HepG2 (cell line): ENCODE results near the gene SPN. TPM values are rescaled to one million over a fixed set of nuclear protein-coding genes. Genes with fewer than 3 reads are reported as not detected.

Experiments
- BCLAF1 ChIP-seq: fragments of 450-650 bp; IDR thresholded peaks from 2 replicates; pipeline ENCODE4 v1.6.1; 2017; ENCODE audit warnings: mild to moderate bottlenecking
- KLF11 ChIP-seq: IDR thresholded peaks from 2 replicates; pipeline ENCODE4 v1.6.1; 2016; ENCODE audit warnings: missing compliant biosample characterization
- MIXL1 ChIP-seq: IDR thresholded peaks from 2 replicates; pipeline ENCODE4 v1.6.1; 2016
- SMYD3 ChIP-seq: sonication (generic); formaldehyde crosslinking; IDR thresholded peaks from 2 replicates; pipeline ENCODE4 v1.8.1; 2023; ENCODE audit warnings: mild to moderate bottlenecking, missing genetic modification reagents
- SRY ChIP-seq: sonication (generic); formaldehyde crosslinking; IDR thresholded peaks from 2 replicates; pipeline ENCODE4 v1.8.0; 2022; ENCODE audit warnings: mild to moderate bottlenecking, missing genetic modification reagents
- ZBTB42 ChIP-seq: sonication (generic); formaldehyde crosslinking; IDR thresholded peaks from 2 replicates; pipeline ENCODE4 v1.5.0; 2020; ENCODE audit warnings: mild to moderate bottlenecking, missing genetic modification reagents
- ZMYM4 ChIP-seq: sonication (generic); formaldehyde crosslinking; IDR thresholded peaks from 2 replicates; pipeline ENCODE4 v1.8.1; 2023; ENCODE audit warnings: mild to moderate bottlenecking, missing genetic modification reagents
- ZNF10 ChIP-seq: sonication (generic); formaldehyde crosslinking; IDR thresholded peaks from 2 replicates; pipeline ENCODE4 v1.4.0; 2020; ENCODE audit warnings: mild to moderate bottlenecking, low read depth, missing genetic modification reagents, borderline replicate concordance
- ZNF280B ChIP-seq: sonication (generic); formaldehyde crosslinking; IDR thresholded peaks from 2 replicates; pipeline ENCODE4 v1.5.0; 2020; ENCODE audit warnings: missing genetic modification reagents, mild to moderate bottlenecking, borderline replicate concordance
- ZNF615 ChIP-seq: sonication (generic); formaldehyde crosslinking; IDR thresholded peaks from 2 replicates; pipeline ENCODE4 v1.5.0; 2020; ENCODE audit warnings: mild to moderate bottlenecking, missing genetic modification reagents, borderline replicate concordance
- ZNF639 ChIP-seq: conservative IDR thresholded peaks from 2 replicates; pipeline ENCODE4 v1.6.1; 2018; ENCODE audit warnings: missing genetic modification reagents
- ZNF709 ChIP-seq: sonication (generic); formaldehyde crosslinking; IDR thresholded peaks from 2 replicates; pipeline ENCODE4 v1.5.0; 2020; ENCODE audit warnings: mild to moderate bottlenecking, missing genetic modification reagents
- ZNF710 ChIP-seq: sonication (generic); formaldehyde crosslinking; IDR thresholded peaks from 2 replicates; pipeline ENCODE4 v1.5.0; 2020; ENCODE audit warnings: mild to moderate bottlenecking, missing genetic modification reagents, borderline replicate concordance
- ZSCAN31 ChIP-seq: sonication (generic); formaldehyde crosslinking; IDR thresholded peaks from 2 replicates; pipeline ENCODE4 v1.5.0; 2020; ENCODE audit warnings: low read depth, mild to moderate bottlenecking, missing genetic modification reagents
- polyA plus RNA-seq, 8 experiments: library from polyadenylated mRNA; depleted of rRNA in 3 of 8; stranded (reverse) in 7 of 8; unstranded in 1 of 8; fragments of >200 nt; fragmentation: Illumina TruSeq in 4 of 8; extraction: Trizol in 4 of 8; gene quantifications; 2 replicates each; pipeline versions ENCODE4 v1.2.1 to v1.2.3, GENCODE V29; 2011 to 2016; ENCODE audit warnings: low read depth in 4 of 8, missing spikeins in 1 of 8, mixed read lengths in 1 of 8; ENCODE audit not compliant: insufficient read depth in 1 of 8
- total RNA-seq, 5 experiments: library from RNA; depleted of rRNA; stranded (reverse); fragments of >200 nt; fragmentation: Illumina TruSeq; extraction: Trizol; gene quantifications; 2 replicates each; pipeline ENCODE4 v1.2.3, GENCODE V29; 2016; ENCODE audit warnings: low read depth in 1 of 5
- TF ChIP-seq, protein P1 (sequence below): sonication (generic); formaldehyde crosslinking; IDR thresholded peaks from 2 replicates; pipeline ENCODE4 v1.5.1; 2020; ENCODE audit warnings: mild to moderate bottlenecking, missing genetic modification reagents, borderline replicate concordance
- TF ChIP-seq, protein P2 (sequence below): sonication (generic); formaldehyde crosslinking; IDR thresholded peaks from 2 replicates; pipeline ENCODE4 v1.4.0; 2020; ENCODE audit warnings: missing genetic modification reagents
- TF ChIP-seq, protein P3 (sequence below): IDR thresholded peaks from 2 replicates; pipeline ENCODE4 v1.6.1; 2016; ENCODE audit warnings: missing compliant biosample characterization, missing genetic modification reagents, borderline replicate concordance

The SPN gene
- total and polyA plus RNA-seq, 2 of the 13 experiments (the other 11 are each of a cell fraction or from before 2014, with no cell fraction given), result 0.22 to 1.6 TPM

DNA sequence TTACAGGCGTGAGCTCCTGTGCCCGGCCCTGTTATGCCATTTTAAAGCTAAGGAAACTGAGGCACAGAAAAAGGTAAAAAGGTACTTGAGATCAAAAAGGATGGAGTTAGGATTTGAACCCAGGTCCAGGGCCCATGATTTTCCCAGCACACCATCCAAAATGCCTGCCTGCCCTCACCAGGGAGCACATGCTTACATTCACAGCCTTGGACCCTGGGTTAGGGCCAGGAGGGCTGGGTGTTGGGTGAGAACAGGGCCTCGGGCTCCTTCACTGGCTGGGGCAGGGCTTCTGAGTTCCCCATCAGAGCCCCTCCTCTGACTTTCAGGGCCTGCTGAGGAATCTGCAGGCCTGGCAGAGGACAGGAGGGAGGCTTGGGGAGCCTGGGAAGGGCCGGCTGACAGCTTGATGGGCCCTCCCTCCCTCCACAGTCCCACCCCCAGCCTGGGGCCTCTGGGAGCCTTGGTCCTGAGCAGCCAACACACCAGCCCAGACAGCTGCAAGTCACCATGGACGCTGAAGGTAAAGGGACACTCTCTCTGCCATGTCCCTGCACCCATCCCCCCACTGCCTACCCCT is 15.7 kb downstream of the SPN start, which contains the start of gene QPRT (continued):
- TF ChIP-seq, protein P1, sequence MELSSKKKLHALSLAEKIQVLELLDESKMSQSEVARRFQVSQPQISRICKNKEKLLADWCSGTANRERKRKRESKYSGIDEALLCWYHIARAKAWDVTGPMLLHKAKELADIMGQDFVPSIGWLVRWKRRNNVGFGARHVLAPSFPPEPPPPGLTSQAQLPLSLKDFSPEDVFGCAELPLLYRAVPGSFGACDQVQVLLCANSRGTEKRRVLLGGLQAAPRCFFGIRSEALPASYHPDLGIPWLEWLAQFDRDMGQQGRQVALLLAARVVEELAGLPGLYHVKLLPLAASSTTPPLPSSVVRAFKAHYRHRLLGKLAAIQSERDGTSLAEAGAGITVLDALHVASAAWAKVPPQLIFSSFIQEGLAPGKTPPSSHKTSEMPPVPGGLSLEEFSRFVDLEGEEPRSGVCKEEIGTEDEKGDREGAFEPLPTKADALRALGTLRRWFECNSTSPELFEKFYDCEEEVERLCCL (CRISPR knock-in tag), result no peak
- no peak; the same call in 1 of the 2 replicates for TF ChIP-seq SMYD3 (CRISPR knock-in tag)
- TF ChIP-seq ZNF709 (CRISPR knock-in tag), result no peak
- no peak for TF ChIP-seq SRY (CRISPR knock-in tag)
- TF ChIP-seq ZMYM4 (CRISPR knock-in tag), result no peak
- TF ChIP-seq, protein P2, sequence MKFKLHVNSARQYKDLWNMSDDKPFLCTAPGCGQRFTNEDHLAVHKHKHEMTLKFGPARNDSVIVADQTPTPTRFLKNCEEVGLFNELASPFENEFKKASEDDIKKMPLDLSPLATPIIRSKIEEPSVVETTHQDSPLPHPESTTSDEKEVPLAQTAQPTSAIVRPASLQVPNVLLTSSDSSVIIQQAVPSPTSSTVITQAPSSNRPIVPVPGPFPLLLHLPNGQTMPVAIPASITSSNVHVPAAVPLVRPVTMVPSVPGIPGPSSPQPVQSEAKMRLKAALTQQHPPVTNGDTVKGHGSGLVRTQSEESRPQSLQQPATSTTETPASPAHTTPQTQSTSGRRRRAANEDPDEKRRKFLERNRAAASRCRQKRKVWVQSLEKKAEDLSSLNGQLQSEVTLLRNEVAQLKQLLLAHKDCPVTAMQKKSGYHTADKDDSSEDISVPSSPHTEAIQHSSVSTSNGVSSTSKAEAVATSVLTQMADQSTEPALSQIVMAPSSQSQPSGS, result no peak
- TF ChIP-seq ZNF639 (CRISPR knock-in tag), result no peak
- TF ChIP-seq KLF11, result no peak
- no peak for TF ChIP-seq ZNF10 (CRISPR knock-in tag)
- TF ChIP-seq, protein P3, sequence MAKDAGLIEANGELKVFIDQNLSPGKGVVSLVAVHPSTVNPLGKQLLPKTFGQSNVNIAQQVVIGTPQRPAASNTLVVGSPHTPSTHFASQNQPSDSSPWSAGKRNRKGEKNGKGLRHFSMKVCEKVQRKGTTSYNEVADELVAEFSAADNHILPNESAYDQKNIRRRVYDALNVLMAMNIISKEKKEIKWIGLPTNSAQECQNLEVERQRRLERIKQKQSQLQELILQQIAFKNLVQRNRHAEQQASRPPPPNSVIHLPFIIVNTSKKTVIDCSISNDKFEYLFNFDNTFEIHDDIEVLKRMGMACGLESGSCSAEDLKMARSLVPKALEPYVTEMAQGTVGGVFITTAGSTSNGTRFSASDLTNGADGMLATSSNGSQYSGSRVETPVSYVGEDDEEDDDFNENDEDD (CRISPR knock-in tag), result no peak; the same call in none of the 2 replicates
- TF ChIP-seq MIXL1 (CRISPR knock-in tag), result peak; percentile 31; the same call in 1 of the 2 replicates
- TF ChIP-seq BCLAF1, result no peak
- TF ChIP-seq ZBTB42 (CRISPR knock-in tag), result no peak
- TF ChIP-seq ZSCAN31 (CRISPR knock-in tag), result no peak; the same call in 1 of the 2 replicates
- no peak for TF ChIP-seq ZNF710 (CRISPR knock-in tag)
- no peak for TF ChIP-seq ZNF615 (CRISPR knock-in tag)
- no peak for TF ChIP-seq ZNF280B (CRISPR knock-in tag)
